Endothelial cell of umbilical vein (primary cell): ENCODE results near the gene HOXB7. TPM values are rescaled to one million over a fixed set of nuclear protein-coding genes. Genes with fewer than 3 reads are reported as not detected.

Source experiments
- BruUV-seq: library from RNA; stranded (reverse); fragments of 400-500 nt; replicated peaks from 2 replicates; lab custom pipeline; 2021; lab: Mats Ljungman, UMichigan
- CTCF ChIA-PET: fragments of 300-600, 350-600 bp; sonication (Branson Sonifier 250); formaldehyde crosslinking; loops from one replicate; lab custom pipeline; 2021; ENCODE audit warnings: antibody characterized with exemption, inconsistent platforms; lab: Charles Lee
- POLR2A ChIA-PET: fragments of 300-600, 350-600 bp; sonication (Branson Sonifier 250); formaldehyde crosslinking; loops from one replicate; lab custom pipeline; 2021; ENCODE audit warnings: antibody characterized with exemption, inconsistent platforms; lab: Charles Lee
- DNase-seq: peaks from one replicate; pipeline ENCODE4 v3.0.0-alpha.2; 2011; ENCODE audit warnings: low read depth, low spot score
- FAIRE-seq: peaks from 2 replicates; lab custom pipeline; 2011; peaks lifted over from hg19 to GRCh38; lab: Jason Lieb, UNC
- H2AFZ ChIP-seq: 2 replicates; pipeline ENCODE4 v1.6.0; 2012; ENCODE audit warnings: low read depth, low read length, control low read depth, inconsistent platforms
- H3K27ac ChIP-seq: 2 replicates; pipeline ENCODE4 v1.5.1; 2011; ENCODE audit warnings: low read depth, mild to moderate bottlenecking, control low read depth, low read length, moderate library complexity; ENCODE audit not compliant: insufficient read depth
- H3K27me3 ChIP-seq, 2 experiments: 2 replicates each; pipeline versions ENCODE4 v1.6.0 to v1.6.1; 2011; ENCODE audit warnings: low read length in 2 of 2, mixed read lengths in 1 of 2; ENCODE audit not compliant: control insufficient read depth in 2 of 2, insufficient read depth in 2 of 2
- H3K36me3 ChIP-seq, 2 experiments: 2 replicates in 1 of 2; 3 replicates in 1 of 2; pipeline ENCODE4 v1.5.1; 2011; ENCODE audit warnings: low read length in 2 of 2, mild to moderate bottlenecking in 1 of 2, moderate library complexity in 1 of 2; ENCODE audit not compliant: control insufficient read depth in 2 of 2, insufficient read depth in 2 of 2; ENCODE audit errors: extremely low read depth in 1 of 2
- H3K4me1 ChIP-seq: 3 replicates; pipeline ENCODE4 v1.5.1; 2011; ENCODE audit warnings: mild to moderate bottlenecking, low read length; ENCODE audit not compliant: control insufficient read depth, insufficient read depth; ENCODE audit errors: extremely low read depth
- H3K4me2 ChIP-seq: 2 replicates; pipeline ENCODE4 v1.6.1; 2011; ENCODE audit warnings: low read length, control low read depth, mixed read lengths; ENCODE audit not compliant: insufficient read depth
- H3K4me3 ChIP-seq, 3 experiments: fragments of 200-600 bp in 1 of 3; sonication (generic), shearing (Covaris generic) in 1 of 3; replicated peaks in 1 of 3; 2 replicates each; pipeline ENCODE4 v1.5.1; 2011 to 2016; ENCODE audit warnings: control low read depth in 3 of 3, low read length in 3 of 3, mild to moderate bottlenecking in 2 of 3, inconsistent platforms in 1 of 3, low read depth in 1 of 3, moderate library complexity in 1 of 3; ENCODE audit not compliant: insufficient read depth in 1 of 3
- H3K79me2 ChIP-seq: 2 replicates; pipeline ENCODE4 v1.6.0; 2012; ENCODE audit warnings: low read length, inconsistent platforms; ENCODE audit not compliant: control insufficient read depth, insufficient read depth
- H3K9ac ChIP-seq: replicated peaks from 2 replicates; pipeline ENCODE3; 2011; ENCODE audit warnings: low read length, control low read depth; ENCODE audit not compliant: insufficient read depth; ENCODE audit errors: extremely low read depth
- H3K9me1 ChIP-seq: replicated peaks from 3 replicates; pipeline ENCODE4 v1.6.0; 2011; ENCODE audit warnings: mild to moderate bottlenecking, low read length; ENCODE audit not compliant: control insufficient read depth, insufficient read depth; ENCODE audit errors: extremely low read depth
- H3K9me3 ChIP-seq: replicated peaks from 2 replicates; pipeline ENCODE4 v1.5.1; 2012; ENCODE audit warnings: low read length, inconsistent platforms; ENCODE audit not compliant: control insufficient read depth, insufficient read depth
- H4K20me1 ChIP-seq: replicated peaks from 2 replicates; pipeline ENCODE3; 2011; ENCODE audit warnings: mild to moderate bottlenecking, low read length; ENCODE audit not compliant: control insufficient read depth, insufficient read depth; ENCODE audit errors: extremely low read depth
- CTCF ChIP-seq, 2 donors: IDR thresholded peaks; 1 replicate in 1 of 2; 2 replicates in 1 of 2; pipeline ENCODE4 v1.5.1; 2011; ENCODE audit warnings: low read length in 2 of 2, mild to moderate bottlenecking in 2 of 2, moderate library complexity in 2 of 2, control low read depth in 1 of 2, inconsistent platforms in 1 of 2, low read depth in 1 of 2; ENCODE audit not compliant: insufficient read depth in 1 of 2; ENCODE audit errors: extremely low read depth in 1 of 2
- GATA2 ChIP-seq: IDR thresholded peaks from 2 replicates; pipeline ENCODE4 v1.7.0; 2011; ENCODE audit warnings: low read depth, mild to moderate bottlenecking, moderate library complexity, mixed read lengths, low read length; ENCODE audit not compliant: insufficient read length, insufficient read depth
- MAX ChIP-seq: IDR thresholded peaks from 2 replicates; pipeline ENCODE4 v1.6.1; 2011; ENCODE audit not compliant: insufficient read depth, insufficient read length
- POLR2A ChIP-seq: IDR thresholded peaks from 2 replicates; pipeline ENCODE4 v1.6.1; 2012; ENCODE audit warnings: low read depth, mild to moderate bottlenecking, control low read depth, low read length
- dilution Hi-C: fragments of 300-500 bp; cut with MboI; formaldehyde crosslinking; loops from one replicate; pipeline ENCODE4 v1.15.0; 2019; ENCODE audit warnings: low sequenced_read_pairs; ENCODE audit not compliant: extremely low pct_ligation_motif_present
- intact Hi-C: fragments of 100-400 bp; cut with micrococcal nuclease; formaldehyde crosslinking; loops from one replicate; pipeline ENCODE4 v1.10.0; 2022
- polyA plus RNA-seq, 4 experiments: library from polyadenylated mRNA; depleted of rRNA in 3 of 4; stranded (reverse) in 3 of 4; unstranded in 1 of 4; fragments of >200 nt; gene quantifications; 2 replicates each; pipeline versions ENCODE4 v1.2.1 to v1.2.3, GENCODE V29; 2011 to 2012; ENCODE audit warnings: missing spikeins in 1 of 4
- total RNA-seq: library from RNA; stranded (reverse); gene quantifications from 2 replicates; pipeline ENCODE4 v1.2.3, GENCODE V29; 2021

Gene HOXB7
- total and polyA plus RNA-seq, 2 donors (not counting 3 experiments of a cell fraction or from before 2014, with no cell fraction given), result 23.5 to 24.5 TPM

GRCh38 chr17:48571024-48571818 lies 39.6 kb downstream of the HOXB7 start:
- dilution Hi-C loops, result no loop called here
- peak overlapping the region; percentile 60 for H3K9ac ChIP-seq
- H3K4me3 ChIP-seq, result peak overlapping the region in 2 of 3 experiments; percentile 14 to 53
- peak; percentile 77 for FAIRE-seq
- DNase-seq, result peak; percentile 80
- intact Hi-C loops, result loop anchor here (2.0 kb wide), 1 partner anchor 14 kb away; no protein-coding TSS in a partner anchor
- BruUV-seq, result no TSS peak
- peak overlapping the region; percentile 80 for H3K4me2 ChIP-seq
- H3K4me1 ChIP-seq, result peaks cover 94% of the 10 kb centered on the region
- peak overlapping the region; percentile 68 for H3K27ac ChIP-seq
- ChIA-PET POLR2A (no interaction called here), CTCF (interaction anchor here (1.1 to 6.1 kb wide), 4 partner anchors 12 to 77 kb away, joined by 3 to 28 read pairs (median 4); no protein-coding TSS in a partner anchor)
- no peaks in the 10 kb centered on the region for H3K9me3 ChIP-seq
- H2AFZ ChIP-seq, result no peak overlapping the region
- no peaks in the 10 kb centered on the region for H3K27me3 ChIP-seq
- TF ChIP-seq CTCF (IDR thresholded peaks at IDR 0.05; ENCODE audit: extremely low read depth in 1 of 2, insufficient read depth in 1 of 2, low read depth in 1 of 2, low read length in 2 of 2), result no peak
- TF ChIP-seq GATA2, result no peak
- TF ChIP-seq MAX, result no peak
- peak; percentile 40 for TF ChIP-seq POLR2A
- H3K79me2 ChIP-seq, result peaks cover 99% of the 10 kb centered on the region
- peaks cover 0 to 3% of the 10 kb centered on the region in 2 experiments for H3K36me3 ChIP-seq
- H3K9me1 ChIP-seq, result no peaks in the 10 kb centered on the region
- H4K20me1 ChIP-seq, result no peaks in the 10 kb centered on the region
